Esophagus squamous epithelium (tissue), 4 donors: ENCODE measurements around the gene PPP3CA.

Experiments used
- POLR2A ChIP-seq, 4 donors: fragments of 450-650 bp; IDR thresholded peaks; one replicate each; pipeline ENCODE4 v1.6.1; 2017; ENCODE audit warnings: antibody characterized with exemption in 4 of 4, mild to moderate bottlenecking in 4 of 4, moderate library complexity in 3 of 4
- TF ChIP-seq, protein P1 (sequence below), 6 experiments: fragments of 450-650 bp in 4 of 6; fragments of 200-600 bp in 2 of 6; sonication (generic) in 2 of 6; IDR thresholded peaks; one replicate each; pipeline ENCODE4 v1.5.1; 2016 to 2019; ENCODE audit warnings: antibody characterized with exemption in 6 of 6, mild to moderate bottlenecking in 4 of 6, moderate library complexity in 4 of 6

DNA sequence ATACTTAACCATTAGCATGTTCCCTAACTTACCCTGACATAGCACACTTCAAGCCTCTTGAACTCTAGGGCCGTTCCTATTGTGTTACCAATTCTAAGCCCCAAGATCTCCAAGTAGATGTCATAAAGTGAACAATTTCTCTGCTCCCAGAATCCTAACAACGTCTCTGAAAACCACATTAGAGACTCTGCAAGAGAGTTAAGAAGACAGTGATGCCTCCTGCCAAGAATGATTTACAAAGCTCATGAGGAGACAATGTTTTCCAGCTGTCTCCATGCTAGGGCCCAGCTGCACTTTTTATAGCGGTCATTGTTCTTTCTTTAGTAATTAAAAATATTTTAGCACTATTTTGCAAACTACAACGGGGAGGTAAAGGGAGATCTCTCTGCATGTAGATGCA lies 358.4 kb downstream of the PPP3CA start:
- TF ChIP-seq POLR2A (IDR thresholded peaks at IDR 0.05): no peak
- TF ChIP-seq, protein P1, sequence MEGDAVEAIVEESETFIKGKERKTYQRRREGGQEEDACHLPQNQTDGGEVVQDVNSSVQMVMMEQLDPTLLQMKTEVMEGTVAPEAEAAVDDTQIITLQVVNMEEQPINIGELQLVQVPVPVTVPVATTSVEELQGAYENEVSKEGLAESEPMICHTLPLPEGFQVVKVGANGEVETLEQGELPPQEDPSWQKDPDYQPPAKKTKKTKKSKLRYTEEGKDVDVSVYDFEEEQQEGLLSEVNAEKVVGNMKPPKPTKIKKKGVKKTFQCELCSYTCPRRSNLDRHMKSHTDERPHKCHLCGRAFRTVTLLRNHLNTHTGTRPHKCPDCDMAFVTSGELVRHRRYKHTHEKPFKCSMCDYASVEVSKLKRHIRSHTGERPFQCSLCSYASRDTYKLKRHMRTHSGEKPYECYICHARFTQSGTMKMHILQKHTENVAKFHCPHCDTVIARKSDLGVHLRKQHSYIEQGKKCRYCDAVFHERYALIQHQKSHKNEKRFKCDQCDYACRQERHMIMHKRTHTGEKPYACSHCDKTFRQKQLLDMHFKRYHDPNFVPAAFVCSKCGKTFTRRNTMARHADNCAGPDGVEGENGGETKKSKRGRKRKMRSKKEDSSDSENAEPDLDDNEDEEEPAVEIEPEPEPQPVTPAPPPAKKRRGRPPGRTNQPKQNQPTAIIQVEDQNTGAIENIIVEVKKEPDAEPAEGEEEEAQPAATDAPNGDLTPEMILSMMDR (IDR thresholded peaks at IDR 0.05): no peak
